ENCODE measurements around the gene CENPE.

CENPE gene

DNA sequence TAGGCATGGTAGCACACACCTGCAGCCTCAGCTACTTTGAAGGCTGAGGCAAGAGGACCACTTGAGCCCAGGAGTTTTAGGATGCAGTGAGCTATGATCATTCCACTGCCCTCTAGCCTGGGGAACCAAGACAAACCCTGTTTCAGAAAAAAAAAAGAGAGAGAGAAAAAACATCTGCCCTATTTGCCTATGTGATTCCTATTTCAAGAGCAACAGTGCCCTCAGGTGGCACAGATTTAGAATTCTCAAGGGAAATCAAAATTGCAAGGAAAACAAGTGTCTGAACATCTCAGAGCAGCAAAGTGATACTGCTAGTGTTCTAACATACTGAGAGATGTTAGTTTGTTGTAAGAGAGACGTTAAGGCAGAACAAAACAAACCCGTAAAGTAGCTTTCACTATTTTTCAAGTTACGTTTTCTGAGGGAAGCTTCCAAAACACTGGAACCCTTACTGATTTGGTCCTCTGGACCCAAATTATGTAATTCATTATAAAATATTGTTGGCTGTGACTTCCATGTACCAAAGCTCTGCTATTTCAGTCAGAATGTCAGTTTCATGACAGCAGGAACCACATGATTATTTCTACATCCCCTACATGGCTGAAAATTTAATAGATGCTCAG lies 106.4 kb downstream of the CENPE start:
- TF ChIP-seq ZFX (IDR thresholded peaks at IDR 0.05; ENCODE audit: borderline replicate concordance): no peak
- TF ChIP-seq, protein P1, sequence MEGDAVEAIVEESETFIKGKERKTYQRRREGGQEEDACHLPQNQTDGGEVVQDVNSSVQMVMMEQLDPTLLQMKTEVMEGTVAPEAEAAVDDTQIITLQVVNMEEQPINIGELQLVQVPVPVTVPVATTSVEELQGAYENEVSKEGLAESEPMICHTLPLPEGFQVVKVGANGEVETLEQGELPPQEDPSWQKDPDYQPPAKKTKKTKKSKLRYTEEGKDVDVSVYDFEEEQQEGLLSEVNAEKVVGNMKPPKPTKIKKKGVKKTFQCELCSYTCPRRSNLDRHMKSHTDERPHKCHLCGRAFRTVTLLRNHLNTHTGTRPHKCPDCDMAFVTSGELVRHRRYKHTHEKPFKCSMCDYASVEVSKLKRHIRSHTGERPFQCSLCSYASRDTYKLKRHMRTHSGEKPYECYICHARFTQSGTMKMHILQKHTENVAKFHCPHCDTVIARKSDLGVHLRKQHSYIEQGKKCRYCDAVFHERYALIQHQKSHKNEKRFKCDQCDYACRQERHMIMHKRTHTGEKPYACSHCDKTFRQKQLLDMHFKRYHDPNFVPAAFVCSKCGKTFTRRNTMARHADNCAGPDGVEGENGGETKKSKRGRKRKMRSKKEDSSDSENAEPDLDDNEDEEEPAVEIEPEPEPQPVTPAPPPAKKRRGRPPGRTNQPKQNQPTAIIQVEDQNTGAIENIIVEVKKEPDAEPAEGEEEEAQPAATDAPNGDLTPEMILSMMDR (IDR thresholded peaks at IDR 0.05): peak; percentile 77
- H3K27ac ChIP-seq: no peak overlapping the region

DNA sequence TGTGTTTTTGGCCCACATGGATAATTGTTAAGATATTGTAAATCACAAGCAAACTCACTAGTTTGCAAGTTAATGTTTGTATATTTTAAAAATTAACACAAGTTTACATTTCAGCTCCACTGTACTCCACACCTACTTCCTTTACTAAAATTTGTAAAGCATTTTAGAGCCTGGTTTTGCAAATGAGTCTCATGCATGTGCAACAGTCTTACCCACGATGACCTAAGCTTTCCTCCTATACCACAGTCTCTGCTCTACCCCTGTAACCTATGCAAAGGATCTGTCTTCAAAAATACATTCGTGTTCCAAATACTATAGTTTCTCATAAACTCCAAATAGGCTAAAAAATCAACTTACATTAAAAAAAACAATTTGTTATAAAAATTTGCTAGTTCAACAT lies 108.7 kb downstream of the CENPE start:
- no peak overlapping the region for H3K27ac ChIP-seq

DNA sequence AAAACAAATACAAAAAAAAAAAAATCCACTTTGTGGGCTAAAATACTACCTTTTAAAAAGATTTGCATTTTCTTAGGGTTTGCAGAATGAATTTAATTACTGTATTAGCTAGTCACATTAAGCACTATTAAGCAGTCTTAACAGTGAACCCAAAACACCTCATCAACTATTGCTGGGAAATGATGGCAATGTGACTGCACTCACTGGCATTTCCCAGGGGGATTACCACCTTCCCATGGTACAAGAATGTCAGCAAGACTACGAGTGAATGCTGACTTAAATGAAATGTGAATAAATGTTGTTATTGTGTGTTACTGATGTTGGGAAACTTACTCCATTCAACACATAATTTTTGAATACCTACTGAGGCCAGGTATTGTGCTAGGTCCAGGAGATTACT lies 111.6 kb downstream of the CENPE start:
- H3K27ac ChIP-seq: no peak overlapping the region
- no peak for TF ChIP-seq ZFX (IDR thresholded peaks at IDR 0.05; ENCODE audit: borderline replicate concordance)
- TF ChIP-seq, protein P1 (IDR thresholded peaks at IDR 0.05): no peak

More for the DNA sequence above, 108.7 kb downstream of the CENPE start:
- TF ChIP-seq, protein P1 (IDR thresholded peaks at IDR 0.05): no peak
- TF ChIP-seq ZFX (IDR thresholded peaks at IDR 0.05; ENCODE audit: borderline replicate concordance): no peak

DNA sequence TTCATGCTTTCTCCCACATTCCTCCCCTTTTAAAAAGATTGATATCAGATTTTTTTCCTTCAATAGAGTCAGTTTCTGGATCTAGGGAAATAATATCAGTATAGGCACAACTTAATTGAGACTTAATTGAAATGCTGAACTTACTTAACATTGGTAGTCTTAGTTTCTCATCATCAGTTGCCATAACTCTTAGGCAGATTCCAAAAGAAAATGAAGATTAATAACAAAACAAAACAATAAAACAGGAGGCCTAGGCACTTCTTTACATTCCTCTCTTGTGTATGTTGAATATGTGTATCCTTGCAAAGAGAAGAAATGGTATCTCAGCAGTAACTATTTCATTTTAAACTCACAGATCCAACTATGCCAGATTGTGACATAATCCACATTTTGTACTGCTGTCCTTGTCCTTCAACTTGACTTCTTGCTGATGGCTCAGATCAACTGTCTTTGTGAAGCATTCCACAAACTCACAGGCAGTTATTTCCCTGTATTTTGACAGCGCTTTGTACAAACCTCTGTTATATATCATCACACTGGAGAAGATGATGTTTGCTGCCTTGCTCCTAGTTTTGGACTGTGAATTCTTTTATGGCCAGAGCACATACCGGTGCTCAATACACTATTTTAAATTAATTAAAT lies 112.5 kb downstream of the CENPE start:
- no peak overlapping the region for H3K27ac ChIP-seq
- TF ChIP-seq, protein P1 (IDR thresholded peaks at IDR 0.05): no peak
- TF ChIP-seq ZFX (IDR thresholded peaks at IDR 0.05; ENCODE audit: borderline replicate concordance): no peak

DNA sequence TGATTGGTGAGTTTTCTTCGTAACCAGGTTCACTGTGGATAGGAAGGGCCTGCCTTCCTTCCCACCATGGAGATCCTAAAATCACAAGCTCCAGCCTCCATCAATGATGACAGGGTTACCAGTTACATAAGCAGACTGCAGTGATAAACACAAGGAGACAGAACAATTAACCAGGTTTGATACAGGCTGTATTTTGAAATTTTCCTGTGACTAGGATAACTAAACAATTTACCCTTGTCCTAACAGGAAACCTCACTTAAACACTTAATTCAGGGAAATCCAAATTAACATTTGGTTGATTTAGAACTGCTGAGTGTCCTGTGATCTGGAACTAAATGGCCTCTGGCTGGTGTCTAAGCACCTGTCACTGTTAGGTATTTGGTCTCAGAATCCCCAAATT lies 118.5 kb downstream of the CENPE start:
- TF ChIP-seq ZFX (IDR thresholded peaks at IDR 0.05; ENCODE audit: borderline replicate concordance): no peak
- TF ChIP-seq, protein P1 (IDR thresholded peaks at IDR 0.05): no peak
- H3K27ac ChIP-seq: no peak overlapping the region

DNA sequence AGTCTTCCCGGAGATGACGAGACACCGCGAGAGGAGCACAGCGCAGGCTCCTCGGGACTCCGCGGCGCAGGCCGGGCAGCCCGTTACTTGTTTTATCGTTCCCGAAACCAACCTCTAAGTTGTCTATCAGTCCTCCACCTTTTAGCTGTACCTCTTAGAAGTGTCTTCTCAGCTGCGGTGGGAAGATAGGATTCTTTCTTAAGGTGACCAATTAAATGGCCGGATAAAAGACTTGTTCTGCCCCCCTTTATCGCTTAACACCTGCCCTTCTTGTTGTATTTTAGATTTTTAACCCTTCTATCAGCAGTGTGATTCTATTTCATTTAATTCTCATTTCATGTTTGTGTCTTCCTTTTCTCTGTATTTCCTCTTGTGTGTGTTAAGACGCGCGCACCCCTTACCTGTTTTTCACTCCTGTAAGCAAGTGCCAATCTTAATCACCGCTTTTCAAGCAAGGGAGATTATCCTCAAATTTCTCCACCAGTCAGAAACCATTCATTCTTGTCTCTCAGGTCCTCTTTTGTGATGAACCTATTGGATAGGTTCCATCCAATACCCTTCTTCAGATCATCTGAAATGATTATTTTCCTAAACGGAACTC lies 121.3 kb downstream of the CENPE start, which contains the start of gene SLC9B2:
TSS of gene SLC9B2 (minus strand) at position 15 of the 601 bp plus-strand sequence. CDS start 9,211 bp downstream, outside the sequence.
- peak within 1 kb of the TSS; percentile 70 for H3K27ac ChIP-seq
- no peak for TF ChIP-seq ZFX (IDR thresholded peaks at IDR 0.05; ENCODE audit: borderline replicate concordance)
- TF ChIP-seq, protein P1 (IDR thresholded peaks at IDR 0.05): no peak

Measured in 22Rv1 (cell line).